ENCODE measurements around the gene ARHGEF37. TPM values are rescaled to one million over a fixed set of nuclear protein-coding genes. Genes with fewer than 3 reads are reported as not detected.

Gene ARHGEF37
- total and polyA plus RNA-seq, 2 of the 8 experiments (the other 6 are each of a cell fraction or from before 2014, with no cell fraction given) = 0.21 to 0.48 TPM

DNA sequence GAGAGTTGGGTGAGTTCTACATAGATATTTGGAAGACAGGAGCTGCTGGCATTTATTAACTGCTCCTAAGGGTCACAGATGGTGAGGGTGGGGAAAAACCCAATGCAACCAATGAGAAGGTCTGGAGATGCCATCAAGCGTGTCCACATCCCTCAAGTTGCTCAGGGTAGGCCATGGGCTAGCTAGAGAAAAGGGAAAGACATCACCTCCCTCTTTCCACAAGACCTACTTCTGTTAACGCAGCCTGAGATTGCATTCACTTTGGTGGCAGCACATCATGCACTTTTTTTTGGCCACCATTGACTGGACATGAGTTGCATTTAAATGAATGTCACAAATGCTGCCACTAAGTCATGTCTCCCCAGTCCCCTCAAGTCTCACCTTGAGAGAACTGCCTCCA is 71.4 kb downstream of the ARHGEF37 start:
- Histone ChIP-seq H3K27ac (ENCODE audit: low read depth, low read length) (no peak overlapping the region), H3K9me3 (ENCODE audit: insufficient read depth in 2 of 2, low read depth in 1 of 2, low read length in 1 of 2) (no peaks in the 10 kb centered on the region), H2BK5ac (ENCODE audit: low read depth, low read length) (no peak overlapping the region), H4K5ac (ENCODE audit: insufficient read length, low read depth, low read length) (no peak overlapping the region), H3K4ac (replicated peaks; ENCODE audit: insufficient read length, low read depth, low read length) (no peak overlapping the region), H3K4me3 (ENCODE audit: extremely low read depth in 1 of 4, insufficient read depth in 2 of 4, low read depth in 3 of 4, low read length in 4 of 4) (no peak overlapping the region), H2AFZ (ENCODE audit: low read length) (no peak overlapping the region), H3K79me2 (ENCODE audit: control insufficient read depth in 1 of 2, insufficient read depth in 2 of 2, low read length in 2 of 2) (no peaks in the 10 kb centered on the region), H3K23me2 (ENCODE audit: low read depth, low read length) (peaks cover 11% of the 10 kb centered on the region; the same call in 1 of the 2 replicates), H3K27me3 (replicated peaks in 1 of 4; ENCODE audit: control insufficient read depth in 3 of 4, extremely low read depth in 1 of 4, insufficient read depth in 3 of 4, low read length in 3 of 4) (no peaks in the 10 kb centered on the region; a peak in 1 of 7 replicates), H3K79me1 (ENCODE audit: low read depth, low read length) (no peaks in the 10 kb centered on the region), H2BK20ac (ENCODE audit: low read length) (no peak overlapping the region), H3K56ac (replicated peaks; ENCODE audit: insufficient read length, low read depth, low read length) (no peak overlapping the region), H2BK15ac (ENCODE audit: low read length) (no peak overlapping the region), H2AK5ac (ENCODE audit: low read depth, low read length) (no peak overlapping the region), H3K9ac (replicated peaks in 1 of 4; ENCODE audit: extremely low read depth in 1 of 4, low read depth in 3 of 4, low read length in 3 of 4) (no peak overlapping the region), H2BK120ac (replicated peaks; ENCODE audit: low read depth, low read length) (no peak overlapping the region), H3K4me2 (ENCODE audit: insufficient read depth in 1 of 2, low read depth in 2 of 2, low read length in 2 of 2) (no peak overlapping the region), H2BK12ac (ENCODE audit: low read depth, low read length) (no peak overlapping the region), H3K14ac (ENCODE audit: insufficient read length) (no peak overlapping the region), H3K18ac (ENCODE audit: extremely low read depth, low read length) (no peak overlapping the region), H3K36me3 (ENCODE audit: control insufficient read depth in 2 of 4, insufficient read depth in 4 of 4, low read length in 3 of 4) (no peaks in the 10 kb centered on the region), H4K8ac (ENCODE audit: extremely low read depth, insufficient read depth, low read length) (no peak overlapping the region), H4K20me1 (replicated peaks in 1 of 2; ENCODE audit: control insufficient read depth in 1 of 2, insufficient read depth in 2 of 2, low read length in 2 of 2) (peaks cover 0 to 2% of the 10 kb centered on the region in 2 experiments), H4K91ac (replicated peaks; ENCODE audit: insufficient read length, low read length) (no peak overlapping the region), H3K4me1 (replicated peaks in 1 of 4; ENCODE audit: control insufficient read depth in 3 of 4, insufficient read depth in 4 of 4, low read length in 3 of 4) (no peaks in the 10 kb centered on the region; a peak in 1 of 7 replicates), H3K23ac (ENCODE audit: insufficient read length) (no peak overlapping the region)
- TF ChIP-seq CTCF (IDR thresholded peaks at IDR 0.05; ENCODE audit: control extremely low read depth in 1 of 3, insufficient read depth in 1 of 3, low read depth in 1 of 3, low read length in 3 of 3) = no peak
- no peak for TF ChIP-seq SAP30 (IDR thresholded peaks at IDR 0.05; ENCODE audit: insufficient read depth, insufficient replicate concordance, low read length)
- TF ChIP-seq CBX8 (IDR thresholded peaks at IDR 0.05; ENCODE audit: borderline replicate concordance, low read depth, low read length) = no peak
- no peak for TF ChIP-seq JUND (IDR thresholded peaks at IDR 0.05; ENCODE audit: low read length)
- TF ChIP-seq CREB1 (IDR thresholded peaks at IDR 0.05) = no peak
- DNase-seq (ENCODE audit: low read depth in 1 of 2, low spot score in 2 of 2) (no peak), FAIRE-seq (no peak)
- CTCF ChIA-PET (ENCODE audit: partially characterized antibody) = interaction anchor here (0.7 to 2.1 kb wide), 13 partner anchors 12 to 306 kb away, joined by 3 to 7 read pairs (median 5); no protein-coding TSS in a partner anchor
- WGBS, 2 experiments (ENCODE audit: extremely low coverage in 1 of 2, insufficient coverage in 1 of 2, insufficient read length in 1 of 2, insufficient replicate concordance in 2 of 2, low coverage in 1 of 2, low lambda C conversion rate in 2 of 2, missing lambda C conversion rate in 1 of 2) = 100% methylated on average over 2 of the region's 2 CpGs; no CpG with 5 or more reads in 1 of the 2 experiments
- POLR2A ChIA-PET (ENCODE audit: partially characterized antibody) = interaction anchor here (0.6 kb wide), 1 partner anchor 145 kb away, joined by 3 read pairs; no protein-coding TSS in a partner anchor
